GM06990 (cell line): ENCODE data around the gene FCN2.

Experiments used
- DNase-seq: peaks from one replicate; pipeline ENCODE4 v3.0.0-alpha.2; 2011; ENCODE audit not compliant: insufficient read length; ENCODE audit errors: extremely low read depth
- H3K27me3 ChIP-seq: replicated peaks from 2 replicates; pipeline ENCODE4 v1.6.0; 2011; ENCODE audit warnings: low read length; ENCODE audit not compliant: control insufficient read depth, insufficient read depth
- H3K36me3 ChIP-seq: 2 replicates; pipeline ENCODE4 v1.5.1; 2011; ENCODE audit warnings: low read length; ENCODE audit not compliant: control insufficient read depth, insufficient read depth
- H3K4me3 ChIP-seq: replicated peaks from 2 replicates; pipeline ENCODE4 v1.5.1; 2011; ENCODE audit warnings: low read depth, mild to moderate bottlenecking, control low read depth, low read length
- TF ChIP-seq, protein P1 (sequence below): IDR thresholded peaks from 2 replicates; pipeline ENCODE4 v1.5.1; 2011; ENCODE audit warnings: low read length, control low read depth, mild to moderate bottlenecking, inconsistent platforms; ENCODE audit not compliant: insufficient read depth, poor library complexity, severe bottlenecking

The FCN2 gene

DNA sequence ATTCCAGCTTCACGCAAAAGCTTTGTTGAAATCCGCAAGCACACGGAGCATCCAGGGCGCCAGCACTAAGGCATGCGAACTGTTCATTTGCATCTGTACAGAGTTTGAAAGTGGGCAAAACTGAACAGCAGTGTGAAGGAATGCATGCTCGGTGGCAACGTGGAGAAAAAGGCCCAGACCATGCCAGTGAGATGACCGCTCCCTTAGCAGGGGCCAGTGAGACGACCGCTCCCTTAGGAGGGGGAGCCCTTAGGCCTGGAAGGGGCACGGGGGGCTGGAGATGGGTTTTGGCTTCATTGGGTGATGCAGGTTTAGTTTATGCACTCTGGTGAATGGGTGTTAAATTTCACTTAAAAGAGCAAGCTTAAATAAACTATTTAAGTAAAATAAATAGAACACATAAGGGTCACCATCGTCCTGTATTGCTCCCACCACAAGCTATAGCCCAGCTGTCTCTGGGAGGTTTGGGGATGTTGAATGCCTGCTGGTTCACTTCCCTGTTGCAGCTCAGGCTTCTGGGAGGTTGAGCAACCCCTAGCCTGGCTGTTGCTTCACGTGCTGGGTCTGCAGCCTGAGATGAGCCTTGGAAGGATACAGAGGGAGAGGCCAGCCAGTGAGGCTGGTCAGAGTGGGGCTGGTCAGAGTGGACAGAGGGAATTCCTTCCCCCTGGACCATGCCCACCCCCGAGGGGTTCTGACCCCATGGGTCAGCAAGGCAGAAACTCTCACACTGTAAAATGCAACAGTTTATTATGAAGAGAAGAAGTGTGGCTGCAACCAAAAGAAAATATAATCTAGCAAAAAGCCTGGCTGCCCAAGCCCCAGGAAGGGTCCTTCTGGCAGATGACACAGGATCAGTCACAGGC is 41.7 kb downstream of the FCN2 start:
- H3K4me3 ChIP-seq, result no peak overlapping the region
- H3K27me3 ChIP-seq, result no peaks in the 10 kb centered on the region
- TF ChIP-seq, protein P1, sequence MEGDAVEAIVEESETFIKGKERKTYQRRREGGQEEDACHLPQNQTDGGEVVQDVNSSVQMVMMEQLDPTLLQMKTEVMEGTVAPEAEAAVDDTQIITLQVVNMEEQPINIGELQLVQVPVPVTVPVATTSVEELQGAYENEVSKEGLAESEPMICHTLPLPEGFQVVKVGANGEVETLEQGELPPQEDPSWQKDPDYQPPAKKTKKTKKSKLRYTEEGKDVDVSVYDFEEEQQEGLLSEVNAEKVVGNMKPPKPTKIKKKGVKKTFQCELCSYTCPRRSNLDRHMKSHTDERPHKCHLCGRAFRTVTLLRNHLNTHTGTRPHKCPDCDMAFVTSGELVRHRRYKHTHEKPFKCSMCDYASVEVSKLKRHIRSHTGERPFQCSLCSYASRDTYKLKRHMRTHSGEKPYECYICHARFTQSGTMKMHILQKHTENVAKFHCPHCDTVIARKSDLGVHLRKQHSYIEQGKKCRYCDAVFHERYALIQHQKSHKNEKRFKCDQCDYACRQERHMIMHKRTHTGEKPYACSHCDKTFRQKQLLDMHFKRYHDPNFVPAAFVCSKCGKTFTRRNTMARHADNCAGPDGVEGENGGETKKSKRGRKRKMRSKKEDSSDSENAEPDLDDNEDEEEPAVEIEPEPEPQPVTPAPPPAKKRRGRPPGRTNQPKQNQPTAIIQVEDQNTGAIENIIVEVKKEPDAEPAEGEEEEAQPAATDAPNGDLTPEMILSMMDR, result no peak
- DNase-seq, result no peak
- H3K36me3 ChIP-seq, result no peaks in the 10 kb centered on the region

DNA sequence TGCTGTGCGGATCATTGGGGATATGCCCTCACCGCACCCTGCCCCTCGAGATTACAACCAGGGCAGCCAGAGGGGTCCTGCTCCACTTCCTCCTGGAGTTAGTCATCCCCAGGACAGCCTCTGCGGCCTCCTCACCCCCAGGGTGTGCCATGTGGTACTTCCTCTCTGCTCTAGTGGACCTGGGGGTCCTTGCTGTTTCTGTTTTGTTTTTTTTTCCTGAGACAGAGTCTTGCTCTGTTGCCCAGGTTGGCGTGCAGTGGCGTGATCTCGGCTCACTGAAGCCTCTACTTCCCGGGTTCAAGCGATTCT is 42.3 kb downstream of the FCN2 start:
- DNase-seq, result no peak
- H3K36me3 ChIP-seq, result no peaks in the 10 kb centered on the region
- no peak overlapping the region for H3K4me3 ChIP-seq
- TF ChIP-seq, protein P1, result no peak
- H3K27me3 ChIP-seq, result no peaks in the 10 kb centered on the region

DNA sequence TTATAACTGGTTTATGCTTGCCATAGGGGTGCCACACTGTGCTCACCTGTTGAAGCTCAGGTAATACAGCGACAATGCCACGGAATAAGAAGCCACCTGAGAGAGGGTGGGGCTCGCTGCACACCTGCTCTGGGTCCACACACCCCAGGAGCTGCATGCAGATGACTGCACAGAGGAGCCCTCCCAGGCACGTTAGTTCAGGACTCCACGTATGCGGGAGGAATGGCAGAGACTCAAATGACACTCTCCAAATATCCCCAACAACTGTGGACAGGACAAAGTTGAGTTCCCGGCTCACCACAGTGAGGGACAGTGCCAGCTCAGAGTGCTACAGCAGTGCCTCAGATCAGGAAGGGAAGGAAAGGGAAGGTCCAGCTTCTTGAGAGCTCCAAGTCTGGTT is 42.9 kb downstream of the FCN2 start:
- no peaks in the 10 kb centered on the region for H3K27me3 ChIP-seq

DNA sequence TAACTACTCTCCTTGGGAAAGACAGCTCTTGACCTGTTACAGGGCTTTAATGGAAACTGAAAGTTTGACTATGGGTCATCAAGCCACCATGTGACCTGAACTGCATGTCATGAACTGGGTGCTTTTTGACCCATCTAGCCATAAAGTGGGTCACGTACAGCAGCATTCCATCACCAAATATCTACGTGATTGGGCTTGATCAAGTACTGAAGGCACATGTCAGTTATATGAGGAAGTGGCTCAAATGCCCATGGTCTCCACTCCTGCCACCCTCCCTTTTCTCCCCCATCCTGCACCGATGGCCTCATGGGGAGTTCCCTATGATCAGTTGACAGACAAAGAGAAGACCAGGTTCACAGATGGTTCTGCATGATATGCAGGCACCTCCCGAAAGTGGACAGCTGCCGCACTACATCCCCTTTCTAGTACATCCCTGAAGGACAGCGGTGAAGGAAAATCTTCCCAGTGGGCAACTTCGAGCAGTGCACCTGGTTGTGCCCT is 44.5 kb downstream of the FCN2 start:
- Histone ChIP-seq H3K36me3 (no peaks in the 10 kb centered on the region), H3K27me3 (no peaks in the 10 kb centered on the region), H3K4me3 (no peak overlapping the region)
- DNase-seq, result no peak
- TF ChIP-seq, protein P1, result no peak

More for the DNA sequence above, 42.9 kb downstream of the FCN2 start:
- TF ChIP-seq, protein P1, result no peak
- H3K4me3 ChIP-seq, result no peak overlapping the region
- no peaks in the 10 kb centered on the region for H3K36me3 ChIP-seq
- no peak for DNase-seq

DNA sequence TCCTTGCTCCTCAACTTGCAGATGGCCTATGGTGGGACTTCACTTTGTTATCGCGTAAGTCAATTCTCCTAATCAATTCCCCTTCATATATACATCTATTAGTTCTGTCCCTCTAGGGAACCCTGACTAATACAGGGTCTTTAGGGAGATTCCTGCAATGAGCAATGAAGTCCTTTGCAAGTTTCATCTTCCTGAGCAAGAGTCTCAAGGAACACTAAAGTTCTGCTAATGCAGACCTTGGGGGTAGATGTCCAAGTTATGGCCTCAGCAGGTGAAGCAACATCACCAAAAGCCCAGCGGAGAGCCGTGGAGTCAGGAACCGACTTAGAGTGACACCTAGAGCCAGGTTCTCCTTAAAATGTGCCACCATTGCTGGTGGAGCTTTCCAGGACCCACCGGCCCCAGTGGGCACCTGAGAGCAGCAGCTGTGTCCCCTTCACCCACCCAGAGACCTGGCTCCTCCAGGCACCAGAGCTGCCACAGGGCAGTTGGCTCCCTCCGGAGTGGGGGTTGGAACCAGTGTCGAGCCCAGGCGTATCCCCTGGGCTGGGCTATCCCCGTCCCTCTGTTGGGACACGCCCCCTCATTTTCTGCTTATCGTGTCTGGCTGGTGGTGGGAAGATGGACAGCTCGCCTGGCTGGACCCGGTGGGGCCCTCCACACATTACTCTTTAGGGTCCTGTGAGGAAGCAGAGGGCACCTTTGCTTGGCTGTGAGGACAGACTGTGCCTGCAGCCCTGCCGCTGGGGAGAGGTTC is 48.0 kb downstream of the FCN2 start:
- Histone ChIP-seq H3K4me3 (no peak overlapping the region), H3K27me3 (no peaks in the 10 kb centered on the region), H3K36me3 (no peaks in the 10 kb centered on the region)
- DNase-seq, result no peak
- TF ChIP-seq, protein P1, result no peak
